ENCODE results near the gene EPHA6.

EPHA6 gene

GRCh38 chr3:97278506-97278905, 464.1 kb downstream of the EPHA6 start:
- DNase-seq (ENCODE audit: low spot score) = peak; percentile 1

GRCh38 chr3:97291901-97292300, 477.5 kb downstream of the EPHA6 start:
- DNase-seq (ENCODE audit: low spot score) = no peak

GRCh38 chr3:97293596-97294131, 479.3 kb downstream of the EPHA6 start:
- DNase-seq (ENCODE audit: low spot score) = no peak

- no peak for DNase-seq (ENCODE audit: low spot score)
Measured at GRCh38 chr3:97297032-97297431, 482.6 kb downstream of the EPHA6 start.

- no peak for DNase-seq (ENCODE audit: low spot score)
Measured at GRCh38 chr3:97301114-97301513, 486.7 kb downstream of the EPHA6 start.

DNA sequence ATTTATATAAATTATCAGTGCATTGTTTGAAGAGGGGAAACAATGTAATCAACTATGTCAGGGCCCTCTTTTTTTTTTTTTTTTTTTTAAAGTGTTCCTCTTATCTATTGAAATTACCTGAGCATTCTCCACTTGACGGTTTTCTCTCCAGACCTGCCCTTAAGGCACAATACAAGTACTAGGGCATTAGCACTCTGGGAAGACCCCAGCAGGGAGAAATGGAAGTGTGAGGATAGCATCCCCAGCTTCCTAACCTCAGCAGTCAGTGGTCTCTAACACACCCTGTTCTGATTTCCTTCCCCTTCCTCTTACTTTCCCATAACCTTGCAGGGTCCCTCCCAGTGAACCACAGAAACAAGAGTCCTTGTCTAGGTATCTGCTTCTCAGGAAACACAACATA, 491.8 kb downstream of the EPHA6 start:
- no peak for DNase-seq (ENCODE audit: low spot score)

DNA sequence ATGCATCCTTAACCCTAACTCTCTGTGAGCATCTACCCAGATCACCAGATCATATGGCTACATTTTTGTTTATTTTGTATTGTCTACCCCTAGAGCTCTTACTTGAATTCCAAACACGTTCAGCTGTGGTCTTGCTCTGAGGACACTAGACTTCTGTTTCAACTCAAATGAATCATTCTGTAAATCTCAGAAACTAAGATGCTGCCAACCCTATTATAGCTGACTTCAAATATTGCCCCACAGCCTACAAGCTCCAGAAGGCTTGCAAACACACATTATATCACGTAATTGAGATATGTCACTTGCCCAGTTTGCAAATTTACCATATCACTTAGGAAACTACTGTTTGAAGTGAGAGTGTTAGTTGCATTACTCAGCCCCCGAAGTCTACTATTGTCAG, 524.0 kb downstream of the EPHA6 start:
- no peak for DNase-seq (ENCODE audit: low spot score)

DNA sequence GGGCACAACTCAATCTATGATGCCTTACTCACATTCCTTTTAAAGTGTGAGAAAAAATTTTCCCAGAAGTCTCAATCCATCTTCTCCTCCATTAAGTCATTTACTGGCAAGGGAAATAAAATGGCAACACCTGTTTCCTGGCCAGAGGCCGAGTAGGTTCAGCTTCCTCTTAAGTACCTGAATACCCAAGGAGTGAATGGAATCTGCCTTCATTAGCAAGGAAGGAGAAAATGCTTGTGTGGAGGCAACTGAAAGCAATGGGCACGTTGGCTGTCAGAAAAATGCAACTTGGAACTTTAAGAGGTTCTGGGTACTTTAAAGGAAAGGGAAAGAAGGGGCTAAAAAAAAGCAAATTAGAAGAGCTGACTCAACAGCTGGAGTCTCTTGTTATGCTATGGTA, 526.5 kb downstream of the EPHA6 start:
- no peak for DNase-seq (ENCODE audit: low spot score)

GRCh38 chr3:97347780-97348179, 533.4 kb downstream of the EPHA6 start:
- DNase-seq (ENCODE audit: low spot score) = no peak

- no peak for DNase-seq (ENCODE audit: low spot score)
Measured at GRCh38 chr3:97350971-97351370, 536.6 kb downstream of the EPHA6 start.

DNA sequence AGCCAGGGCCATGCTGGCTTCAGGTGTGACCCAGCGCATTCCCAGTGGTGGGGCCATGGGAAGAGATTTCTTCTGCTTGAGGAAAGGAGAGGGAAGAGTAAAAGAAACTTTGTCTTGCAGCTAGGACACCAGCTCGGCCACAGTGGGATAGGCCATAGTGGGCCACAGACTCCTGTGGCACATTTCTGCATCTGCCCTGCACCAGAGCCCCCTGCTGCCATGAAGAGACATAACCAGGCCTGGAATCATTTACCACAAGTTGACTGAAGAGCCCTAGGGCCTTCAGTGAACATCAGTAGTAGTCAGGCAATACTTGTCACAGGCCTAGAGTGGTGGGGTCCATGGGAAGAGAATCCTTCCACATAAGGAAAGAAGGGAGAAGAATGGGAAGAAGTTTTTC, 538.8 kb downstream of the EPHA6 start:
- no peak for DNase-seq (ENCODE audit: low spot score)

GRCh38 chr3:97359977-97360376, 545.6 kb downstream of the EPHA6 start:
- DNase-seq (ENCODE audit: low spot score) = no peak

- DNase-seq (ENCODE audit: low spot score) = no peak
Measured at GRCh38 chr3:97360804-97361203, 546.4 kb downstream of the EPHA6 start.

- DNase-seq (ENCODE audit: low spot score) = no peak
Measured at GRCh38 chr3:97384583-97384982, 570.2 kb downstream of the EPHA6 start.

DNA sequence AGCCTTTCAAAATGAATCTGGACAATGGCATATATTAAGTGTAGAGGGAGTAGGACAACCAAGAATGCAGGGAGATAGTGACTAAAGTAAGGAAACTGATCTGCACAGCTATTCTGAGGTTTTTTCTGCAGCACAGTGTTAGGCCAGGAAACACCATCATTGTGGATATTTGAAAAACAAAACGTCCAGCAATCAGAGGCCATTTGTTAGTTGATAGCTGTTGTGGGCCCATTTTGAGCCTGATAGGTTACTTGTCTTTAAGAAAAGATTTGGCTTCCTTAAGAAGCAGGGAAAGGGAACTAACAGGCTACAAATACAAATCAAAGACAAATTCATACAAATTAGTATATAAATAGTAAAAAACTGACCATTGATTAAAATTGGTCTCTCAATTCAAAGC, 574.4 kb downstream of the EPHA6 start:
- no peak for DNase-seq (ENCODE audit: low spot score)

DNA sequence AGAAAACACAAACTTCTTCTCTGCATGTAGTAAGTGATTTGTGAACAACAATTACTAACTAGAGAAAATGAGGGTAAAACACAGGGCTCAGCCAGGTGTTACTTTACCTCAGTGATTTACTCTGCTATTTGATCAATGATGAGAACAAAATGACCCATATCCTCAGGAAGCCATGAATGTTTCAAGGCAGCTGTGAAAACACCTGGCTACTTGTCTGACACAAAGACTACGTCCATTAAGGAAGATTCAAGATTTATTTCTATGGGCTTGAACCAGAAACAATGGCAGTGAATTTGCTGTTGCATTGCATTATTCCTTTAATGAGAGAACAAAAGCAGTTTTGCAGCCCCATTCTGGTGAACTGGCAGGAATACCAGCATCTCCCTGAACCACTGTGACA, 575.5 kb downstream of the EPHA6 start:
- no peak for DNase-seq (ENCODE audit: low spot score)

GRCh38 chr3:97391167-97391566, 576.8 kb downstream of the EPHA6 start:
- DNase-seq (ENCODE audit: low spot score) = no peak

- DNase-seq (ENCODE audit: low spot score) = no peak
Measured at GRCh38 chr3:97409612-97410011, 595.2 kb downstream of the EPHA6 start.

GRCh38 chr3:97421565-97421964, 607.2 kb downstream of the EPHA6 start:
- no peak for DNase-seq (ENCODE audit: low spot score)

GRCh38 chr3:97425002-97425401, 610.6 kb downstream of the EPHA6 start:
- no peak for DNase-seq (ENCODE audit: low spot score)

DNA sequence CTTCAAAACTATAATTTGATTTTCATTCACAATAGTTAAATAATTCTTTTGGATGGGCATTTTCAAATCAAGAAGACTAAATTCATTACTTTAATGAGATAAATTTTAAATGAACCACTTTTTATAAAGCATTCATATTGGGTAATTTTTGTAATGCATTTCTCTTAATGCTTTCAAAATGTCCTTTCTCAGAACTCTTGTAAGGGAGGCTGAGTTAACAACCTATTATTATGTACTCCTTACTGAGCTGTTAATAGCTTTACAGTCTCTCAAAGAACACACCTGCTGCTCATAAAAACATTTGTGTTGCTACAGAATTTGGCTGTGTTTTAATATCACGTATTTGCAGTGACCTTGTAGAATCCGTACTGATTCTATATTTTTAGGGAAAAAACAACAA, 616.2 kb downstream of the EPHA6 start:
- no peak for DNase-seq (ENCODE audit: low spot score)

DNA sequence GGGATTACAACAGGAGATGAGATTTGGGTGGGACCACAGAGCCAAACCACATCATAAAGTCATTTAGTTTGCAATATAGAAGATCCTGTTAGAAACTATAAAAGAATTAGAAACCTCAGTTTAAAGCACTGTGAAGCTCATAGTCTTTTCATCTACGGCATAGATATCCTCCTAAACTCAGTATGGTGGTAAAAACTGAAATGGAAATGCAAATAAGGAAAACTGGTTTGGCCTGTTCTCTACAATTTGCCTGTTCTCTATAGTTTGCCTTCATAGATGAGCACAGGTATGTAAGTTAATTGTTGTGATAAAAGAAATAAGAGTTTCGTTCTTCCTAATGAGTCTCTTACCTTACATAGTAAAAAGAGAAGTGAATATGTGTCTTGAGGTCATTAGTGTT, 618.5 kb downstream of the EPHA6 start:
- DNase-seq (ENCODE audit: low spot score) = no peak

DNA sequence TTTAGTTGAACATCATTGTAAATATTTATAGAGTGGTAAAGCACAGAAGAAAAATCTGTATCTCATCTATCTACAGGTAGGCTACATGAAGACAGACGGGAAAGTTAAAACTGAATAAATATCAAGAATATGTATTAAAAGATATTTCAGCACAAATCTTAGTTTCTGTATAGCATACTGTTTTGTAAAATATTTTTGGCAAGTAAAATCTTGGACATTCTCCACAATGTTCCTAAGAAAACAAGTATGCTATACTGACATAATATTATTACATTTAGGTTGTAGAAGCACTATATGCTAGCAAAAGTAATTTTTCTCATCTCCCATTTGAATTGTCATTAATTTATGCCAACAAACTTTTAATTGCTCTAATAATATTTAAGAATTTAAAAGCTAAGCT, 623.7 kb downstream of the EPHA6 start:
- no peak for DNase-seq (ENCODE audit: low spot score)

GRCh38 chr3:97439373-97439772, 625.0 kb downstream of the EPHA6 start:
- no peak for DNase-seq (ENCODE audit: low spot score)

DNA sequence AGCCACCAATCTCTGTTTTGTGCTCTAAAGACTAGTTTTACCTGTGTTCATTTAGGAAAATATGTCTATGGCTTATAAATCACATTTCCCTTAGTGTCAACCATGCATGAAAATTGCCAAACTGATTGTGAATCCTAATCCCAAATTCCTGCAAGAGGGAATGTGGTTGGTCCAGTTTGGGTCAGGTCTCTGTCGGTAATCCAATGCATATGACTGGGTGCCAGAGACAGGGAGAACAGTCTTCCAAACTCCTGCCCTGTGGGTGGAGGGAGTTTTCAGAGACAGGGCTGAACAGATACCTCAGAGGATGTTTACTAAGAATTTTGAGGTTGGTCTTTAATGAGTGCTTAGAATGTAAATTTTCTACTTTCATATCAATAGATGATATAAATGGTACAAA, 649.6 kb downstream of the EPHA6 start:
- DNase-seq (ENCODE audit: low spot score) = no peak

All from SW480 (cell line).